B cell (primary cell): ENCODE results near the gene ZNF747. TPM values are rescaled to one million over a fixed set of nuclear protein-coding genes. Genes with fewer than 3 reads are reported as not detected.
"Not testable (repeated sequence)": the region's sequence is repeated elsewhere in the genome, so short reads cannot be mapped to it uniquely, and the experiment has no call there.

ENCODE experiments used
- ATAC-seq: fragments of 200-7000 bp; cut with Tn5 transposase; one replicate; pipeline ENCODE4 v1.10.0; 2021; ENCODE audit warnings: low read depth, mild to moderate bottlenecking, moderate number of reproducible peaks, moderate library complexity
- CTCF ChIA-PET: fragments of 350-600 bp; sonication (Branson Sonifier 250); formaldehyde crosslinking; loops from one replicate; lab custom pipeline; 2021; ENCODE audit warnings: antibody characterized with exemption, inconsistent platforms; lab: Charles Lee
- POLR2A ChIA-PET: fragments of 350-600 bp; sonication (Branson Sonifier 250); formaldehyde crosslinking; loops from one replicate; lab custom pipeline; 2021; ENCODE audit warnings: antibody characterized with exemption; lab: Charles Lee
- DNase-seq: peaks from one replicate; pipeline ENCODE4 v3.0.0; 2013
- H2AFZ ChIP-seq: 2 replicates; pipeline ENCODE4 v1.6.1; 2012; ENCODE audit warnings: mild to moderate bottlenecking, low read depth, low read length; ENCODE audit not compliant: insufficient read depth, poor library complexity, severe bottlenecking
- H3K27ac ChIP-seq, 2 donors: 1 replicate in 1 of 2; 2 replicates in 1 of 2; pipeline ENCODE4 v1.5.1; 2012 to 2013; ENCODE audit warnings: low read length in 2 of 2, mild to moderate bottlenecking in 2 of 2, moderate library complexity in 1 of 2
- H3K27me3 ChIP-seq, 4 experiments: fragments of 200-600 bp in 1 of 4; sonication (generic) in 1 of 4; replicated peaks in 1 of 4; 1 replicate in 2 of 4; 2 replicates in 2 of 4; pipeline versions ENCODE4 v1.6.1 to v1.7.0; 2013 to 2016; ENCODE audit warnings: low read length in 3 of 4, mild to moderate bottlenecking in 2 of 4, mixed read lengths in 1 of 4, moderate library complexity in 1 of 4; ENCODE audit not compliant: insufficient read depth in 4 of 4, control insufficient read depth in 3 of 4; ENCODE audit errors: control extremely low read depth in 1 of 4
- H3K36me3 ChIP-seq, 2 experiments: replicated peaks in 1 of 2; 1 replicate in 1 of 2; 2 replicates in 1 of 2; pipeline versions ENCODE4 v1.6.1 to v1.7.1; 2013; ENCODE audit warnings: low read length in 1 of 2; ENCODE audit not compliant: insufficient read depth in 2 of 2, control insufficient read depth in 1 of 2; ENCODE audit errors: control extremely low read depth in 1 of 2, extremely low read depth in 1 of 2
- H3K4me1 ChIP-seq, 2 donors: fragments of 200-600 bp in 1 of 2; sonication (generic) in 1 of 2; 1 replicate in 1 of 2; 2 replicates in 1 of 2; pipeline versions ENCODE4 v1.5.1 to v1.6.1; 2013 to 2017; ENCODE audit warnings: low read length in 2 of 2; ENCODE audit not compliant: control insufficient read depth in 2 of 2, insufficient read depth in 2 of 2
- H3K4me2 ChIP-seq: replicated peaks from 2 replicates; pipeline ENCODE3; 2012; ENCODE audit warnings: mild to moderate bottlenecking, low read depth, low read length; ENCODE audit not compliant: poor library complexity, severe bottlenecking
- H3K4me3 ChIP-seq, 5 experiments: fragments of 200-600 bp in 1 of 5; sonication (generic) in 1 of 5; 1 replicate in 3 of 5; 2 replicates in 2 of 5; pipeline versions ENCODE4 v1.5.1 to v1.7.0; 2011 to 2016; ENCODE audit warnings: low read length in 4 of 5, mild to moderate bottlenecking in 4 of 5, low read depth in 2 of 5, control low read depth in 1 of 5, moderate library complexity in 1 of 5; ENCODE audit not compliant: insufficient read depth in 1 of 5; ENCODE audit errors: control extremely low read depth in 1 of 5, extremely low read depth in 1 of 5
- H3K79me2 ChIP-seq: fragments of 200-600 bp; sonication (generic); one replicate; pipeline ENCODE4 v1.6.0; 2016; ENCODE audit warnings: low read length; ENCODE audit not compliant: control insufficient read depth, insufficient read depth
- H3K9ac ChIP-seq: fragments of 200-600 bp; sonication (generic); 2 replicates; pipeline ENCODE4 v1.6.1; 2017; ENCODE audit warnings: mild to moderate bottlenecking, low read length, moderate library complexity
- H3K9me3 ChIP-seq, 3 donors: one replicate each; pipeline versions ENCODE4 v1.6.1 to v1.7.1; 2013; ENCODE audit warnings: low read length in 2 of 3; ENCODE audit not compliant: control insufficient read depth in 2 of 3, insufficient read depth in 1 of 3; ENCODE audit errors: control extremely low read depth in 1 of 3
- H4K20me1 ChIP-seq: 2 replicates; pipeline ENCODE4 v1.6.0; 2012; ENCODE audit warnings: mild to moderate bottlenecking, low read length; ENCODE audit not compliant: insufficient read depth, control insufficient read depth, poor library complexity, severe bottlenecking
- H3K27ac Mint-ChIP-seq: one replicate; pipeline ENCODE4 v1.8.0; 2021; ENCODE audit warnings: mixed read lengths
- H3K27me3 Mint-ChIP-seq: one replicate; pipeline ENCODE4 v1.8.0; 2021; ENCODE audit warnings: mixed read lengths
- H3K4me1 Mint-ChIP-seq: one replicate; pipeline ENCODE4 v1.8.0; 2021; ENCODE audit warnings: mixed read lengths
- H3K4me3 Mint-ChIP-seq: one replicate; pipeline ENCODE4 v1.8.0; 2021; ENCODE audit warnings: mixed read lengths
- H3K9me3 Mint-ChIP-seq: one replicate; pipeline ENCODE4 v1.8.0; 2022; ENCODE audit warnings: mixed read lengths; ENCODE audit not compliant: insufficient read depth
- CTCF ChIP-seq: fragments of 200-600 bp; IDR thresholded peaks from one replicate; pipeline ENCODE4 v1.8.0; 2022; ENCODE audit warnings: antibody characterized with exemption, mild to moderate bottlenecking
- EZH2 ChIP-seq: IDR thresholded peaks from 2 replicates; pipeline ENCODE4 v1.6.1; 2012; ENCODE audit warnings: borderline replicate concordance, low read depth, mild to moderate bottlenecking, moderate library complexity, low read length; ENCODE audit not compliant: insufficient read depth, poor library complexity, severe bottlenecking
- WGBS: methylation state at CpG from one replicate; pipeline ENCODE4 v1.1.5; 2013; ENCODE audit warnings: missing lambda C conversion rate; ENCODE audit not compliant: insufficient coverage; 5-methylcytosine and 5-hydroxymethylcytosine counted together
- intact Hi-C: fragments of 100-400 bp; cut with micrococcal nuclease; formaldehyde crosslinking; loops from one replicate; pipeline ENCODE4 v1.10.0; 2022
- polyA plus RNA-seq: library from polyadenylated mRNA; depleted of rRNA; stranded (reverse); fragments of >200 nt; gene quantifications from 2 replicates; pipeline ENCODE4 v1.2.3, GENCODE V29; 2012
- total RNA-seq, 2 donors: library from RNA; stranded (reverse); fragments of 120-200 nt in 1 of 2; gene quantifications; 1 replicate in 1 of 2; 2 replicates in 1 of 2; pipeline versions ENCODE4 v1.2.3 to v1.2.4, GENCODE V29; 2013 to 2022

The ZNF747 gene
- total and polyA plus RNA-seq, 2 donors (not counting 1 experiment from before 2014, with no cell fraction given) = 9.7 to 17.3 TPM

DNA sequence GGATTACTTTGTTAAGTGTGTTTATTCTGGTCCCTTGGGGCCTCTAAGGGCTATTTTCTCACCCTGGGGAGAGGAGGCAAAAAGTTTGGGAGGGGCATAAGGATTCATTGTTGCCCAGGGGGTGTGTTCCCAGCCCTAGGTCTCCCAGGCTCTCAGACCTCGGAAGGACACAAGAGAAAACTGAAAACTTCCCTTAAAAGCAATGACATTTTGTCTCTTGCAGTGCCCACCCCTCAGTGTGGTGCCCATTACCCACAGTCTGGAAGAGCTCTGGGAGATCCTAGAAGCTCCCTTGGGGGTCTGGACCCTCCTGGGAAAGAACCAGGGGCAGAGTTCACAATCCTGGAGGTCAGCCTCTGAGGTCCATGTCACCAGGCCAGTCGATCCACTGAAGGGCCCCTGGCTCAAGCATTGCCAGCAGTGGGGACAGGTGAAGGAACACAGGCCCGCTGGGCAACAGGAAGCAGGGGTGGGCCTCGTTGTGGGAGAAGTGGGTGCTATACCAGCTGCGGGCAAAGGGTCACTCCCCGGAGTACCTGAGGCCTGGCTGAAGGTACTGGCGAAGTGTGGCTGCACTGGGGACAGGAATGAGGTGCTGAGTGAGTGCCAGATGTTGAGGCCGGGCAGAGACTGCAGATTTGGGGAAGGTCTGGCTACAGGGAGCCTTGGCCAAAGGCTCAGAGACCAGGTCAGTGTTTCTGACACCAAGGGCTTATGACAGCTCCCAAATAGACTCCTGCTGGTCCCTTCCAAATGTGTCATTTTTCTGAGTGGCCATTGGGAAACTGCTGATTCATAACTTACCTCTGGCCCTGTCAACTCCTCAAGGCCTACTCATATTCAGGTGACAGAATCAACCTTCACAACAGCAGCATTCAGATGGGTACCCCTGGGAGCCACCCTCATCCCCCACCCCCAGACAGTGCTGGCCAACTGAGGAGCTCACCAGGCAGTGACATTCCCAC lies 4.6 kb upstream of the ZNF747 start:
- Mint-ChIP-seq H3K27me3 (no peaks in the 10 kb centered on the region), H3K9me3 (no peaks in the 10 kb centered on the region), H3K4me3 (no peak overlapping the region), H3K27ac (no peak overlapping the region), H3K4me1 (peaks cover 23% of the 10 kb centered on the region)
- Histone ChIP-seq H2AFZ (no peak overlapping the region), H3K4me3 (no peak overlapping the region), H3K4me2 (no peak overlapping the region), H3K9me3 (no peaks in the 10 kb centered on the region), H3K79me2 (peaks cover 71% of the 10 kb centered on the region), H3K4me1 (peaks cover 8 to 11% of the 10 kb centered on the region in 2 donors), H3K36me3 (no peaks in the 10 kb centered on the region), H3K27ac (no peak overlapping the region), H3K27me3 (no peaks in the 10 kb centered on the region), H4K20me1 (no peaks in the 10 kb centered on the region), H3K9ac (no peak overlapping the region)
- 97% methylated on average over 8 of the region's 8 CpGs for WGBS
- TF ChIP-seq CTCF (no peak), EZH2 (no peak)
- DNase-seq (no peak), ATAC-seq (no peak)
- CTCF ChIA-PET = no interaction called here
- intact Hi-C loops = no loop called here
- POLR2A ChIA-PET = no interaction called here

DNA sequence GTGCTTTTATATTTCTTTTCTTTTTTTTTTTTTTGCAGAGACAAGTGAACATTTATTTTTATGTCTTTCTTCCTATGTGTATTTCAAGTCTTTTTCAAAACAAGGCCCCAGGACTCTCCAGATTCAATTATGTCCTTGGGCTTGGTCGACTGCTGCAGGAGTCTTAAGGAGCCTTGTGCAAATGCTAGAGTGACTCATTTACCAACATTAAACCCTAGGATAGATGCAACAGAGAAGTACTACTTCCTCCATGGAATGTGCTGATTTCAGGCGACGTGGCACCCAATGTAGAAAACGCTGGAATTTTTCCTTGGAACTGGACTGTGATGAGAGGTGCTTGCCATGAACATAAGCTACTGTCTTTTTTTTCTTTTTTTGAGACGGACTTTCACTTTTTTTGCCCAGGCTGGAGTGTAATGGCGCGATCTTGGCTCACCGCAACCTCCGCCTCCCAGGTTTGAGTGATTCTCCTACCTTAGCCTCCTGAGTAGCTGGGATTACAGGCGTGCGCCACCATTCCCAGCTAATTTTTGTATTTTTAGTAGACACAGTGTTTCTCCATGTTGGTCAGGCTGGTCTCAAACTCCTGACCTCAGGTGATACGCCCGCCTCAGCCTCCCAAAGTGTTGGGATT lies 1.9 kb upstream of the ZNF747 start:
- peak overlapping the region in 1 of 5 experiments; percentile 88 for H3K4me3 ChIP-seq
- POLR2A ChIA-PET = interaction anchor here (0.6 to 3.5 kb wide), 4 partner anchors 9 to 157 kb away, joined by 4 to 38 read pairs (median 8); partner anchors contain the start of gene ZNF764
- peak overlapping the region; percentile 98 for H3K4me3 Mint-ChIP-seq
- peak overlapping the region; percentile 80 for H3K4me2 ChIP-seq
- peak overlapping the region; percentile 89 to 94 for H3K27ac ChIP-seq
- intact Hi-C loops, H3K9me3 ChIP-seq, H3K9me3 Mint-ChIP-seq, ATAC-seq, H4K20me1 ChIP-seq, DNase-seq, H3K27me3 Mint-ChIP-seq, H3K9ac ChIP-seq, H2AFZ ChIP-seq, H3K36me3 ChIP-seq, H3K27me3 ChIP-seq: not testable (repeated sequence)
- H3K4me1 Mint-ChIP-seq = peaks cover 30% of the 10 kb centered on the region
- CTCF ChIA-PET = interaction anchor here (0.7 to 4.0 kb wide), 26 partner anchors 9 to 129 kb away, joined by 3 to 55 read pairs (median 5); partner anchors contain the start of genes DCTPP1, PRR14, ZNF688 and ZNF764
- H3K79me2 ChIP-seq = peaks cover 53% of the 10 kb centered on the region
- H3K4me1 ChIP-seq = peaks cover 8 to 23% of the 10 kb centered on the region in 2 donors
- H3K27ac Mint-ChIP-seq = peak overlapping the region; percentile 37
- WGBS = 100% methylated on average over 11 of the region's 13 CpGs
